ENCODE data around the gene MAP2K3. TPM values are rescaled to one million over a fixed set of nuclear protein-coding genes. Genes with fewer than 3 reads are reported as not detected.

MAP2K3 gene
- polyA plus RNA-seq, 1 donor (not counting 4 experiments of a cell fraction or from before 2014, with no cell fraction given), result 22.4 TPM

GRCh38 chr17:21295036-21295952, 10.8 kb downstream of the MAP2K3 start:
- no peak overlapping the region for H2AFZ ChIP-seq (ENCODE audit: control insufficient read depth, low read length)
- TF ChIP-seq CTCF (optimal IDR thresholded peaks at IDR 0.05 in 1 of 3, IDR thresholded peaks at IDR 0.05 in 1 of 3, conservative IDR thresholded peaks at IDR 0.05 in 1 of 3; ENCODE audit: extremely low read depth in 1 of 3, insufficient read depth in 2 of 3, low read length in 3 of 3) (no peak), EZH2 (IDR thresholded peaks at IDR 0.05; ENCODE audit: low read length) (no peak)
- peaks cover 24 to 32% of the 10 kb centered on the region in 2 experiments for H3K36me3 ChIP-seq (ENCODE audit: control insufficient read depth in 2 of 2, extremely low read depth in 1 of 2, insufficient read depth in 2 of 2, low read length in 2 of 2)
- H3K27me3 ChIP-seq (ENCODE audit: control insufficient read depth, extremely low read depth, insufficient read depth, low read length), result no peaks in the 10 kb centered on the region
- H3K9me1 ChIP-seq (ENCODE audit: control insufficient read depth, extremely low read depth, insufficient read depth, low read length), result peaks cover 2% of the 10 kb centered on the region
- no peak overlapping the region for H3K4me2 ChIP-seq (ENCODE audit: control insufficient read depth, extremely low read depth, insufficient read depth, low read depth, low read length)
- H3K9me3 ChIP-seq (ENCODE audit: control insufficient read depth, low read depth, low read length), result peaks cover 3% of the 10 kb centered on the region
- dilution Hi-C loops (cut with MboI; ENCODE audit: extremely low pct_ligation_motif_present, low sequenced_read_pairs), result no loop called here
- H3K27ac ChIP-seq (ENCODE audit: control insufficient read depth, insufficient read depth, low read length), result peak overlapping the region; percentile 63
- H4K20me1 ChIP-seq (ENCODE audit: control insufficient read depth, extremely low read depth, insufficient read depth, low read length), result peaks cover 7% of the 10 kb centered on the region
- DNase-seq (ENCODE audit: low read depth, low spot score) (no peak), FAIRE-seq (no peak)
- H3K79me2 ChIP-seq (ENCODE audit: control insufficient read depth, insufficient read depth, low read length), result peaks cover 74% of the 10 kb centered on the region
- H3K4me1 ChIP-seq (ENCODE audit: control insufficient read depth, extremely low read depth, insufficient read depth, low read length), result peaks cover 4% of the 10 kb centered on the region
- H3K9ac ChIP-seq (ENCODE audit: control insufficient read depth, extremely low read depth, insufficient read depth, low read length), result peak overlapping the region; percentile 55
- H3K4me3 ChIP-seq (ENCODE audit: control insufficient read depth in 2 of 3, extremely low read depth in 1 of 3, insufficient read depth in 2 of 3, low read depth in 1 of 3, low read length in 3 of 3), result no peak overlapping the region

DNA sequence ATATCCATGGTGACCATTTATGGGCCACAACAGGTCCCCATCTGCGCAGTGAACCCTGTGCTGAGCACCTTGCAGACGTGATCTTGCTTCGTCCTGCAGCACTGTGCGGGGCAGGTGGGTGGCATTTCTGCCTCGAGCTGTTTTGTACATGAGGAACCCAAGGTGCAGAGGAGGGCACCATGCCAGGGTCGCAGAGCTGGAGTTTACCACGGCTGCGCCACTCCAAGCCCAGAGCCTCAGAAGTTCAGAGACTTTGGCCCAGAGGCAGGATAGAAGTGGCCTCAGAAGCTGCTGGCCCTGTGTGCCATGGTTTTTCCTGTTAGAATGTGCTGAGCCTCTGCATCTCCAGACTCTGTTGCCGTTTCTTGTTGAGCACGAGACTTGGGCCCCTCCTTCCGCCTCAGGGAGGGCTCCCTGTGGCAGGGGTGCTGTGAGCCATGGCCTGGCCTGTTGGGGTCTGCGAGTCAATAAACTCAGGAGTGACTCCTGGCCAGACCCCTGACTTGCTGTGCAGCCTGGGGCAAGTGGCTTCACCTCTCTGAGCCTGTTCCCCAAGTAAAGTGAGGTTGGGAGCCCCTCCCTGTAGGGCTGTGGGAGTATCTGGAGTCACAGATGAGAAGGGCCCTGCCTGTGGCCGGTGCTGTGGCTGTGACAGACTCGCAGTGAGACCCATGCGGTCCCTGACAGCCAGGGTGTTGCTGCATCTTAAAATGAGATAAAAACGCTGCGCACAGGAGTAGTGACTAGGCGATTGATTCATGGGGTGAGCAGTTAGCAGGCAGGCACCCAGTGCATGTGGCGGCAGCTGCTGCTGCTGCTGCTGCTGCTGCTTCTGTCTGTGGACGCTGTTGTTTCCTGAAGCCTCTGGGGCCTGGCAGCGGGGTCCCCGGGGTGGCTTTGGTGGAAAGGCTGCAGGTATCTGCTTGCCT, 11.8 kb downstream of the MAP2K3 start:
- Histone ChIP-seq H3K4me2 (ENCODE audit: control insufficient read depth, extremely low read depth, insufficient read depth, low read depth, low read length) (no peak overlapping the region), H3K9me1 (ENCODE audit: control insufficient read depth, extremely low read depth, insufficient read depth, low read length) (no peaks in the 10 kb centered on the region), H2AFZ (ENCODE audit: control insufficient read depth, low read length) (no peak overlapping the region), H3K4me1 (ENCODE audit: control insufficient read depth, extremely low read depth, insufficient read depth, low read length) (peaks cover 3% of the 10 kb centered on the region), H3K27ac (ENCODE audit: control insufficient read depth, insufficient read depth, low read length) (peak overlapping the region; percentile 10), H4K20me1 (ENCODE audit: control insufficient read depth, extremely low read depth, insufficient read depth, low read length) (peaks cover 7% of the 10 kb centered on the region), H3K9ac (ENCODE audit: control insufficient read depth, extremely low read depth, insufficient read depth, low read length) (no peak overlapping the region), H3K36me3 (ENCODE audit: control insufficient read depth in 2 of 2, extremely low read depth in 1 of 2, insufficient read depth in 2 of 2, low read length in 2 of 2) (peaks cover 30 to 34% of the 10 kb centered on the region in 2 experiments), H3K9me3 (ENCODE audit: control insufficient read depth, low read depth, low read length) (peaks cover 3% of the 10 kb centered on the region), H3K27me3 (ENCODE audit: control insufficient read depth, extremely low read depth, insufficient read depth, low read length) (no peaks in the 10 kb centered on the region), H3K79me2 (ENCODE audit: control insufficient read depth, insufficient read depth, low read length) (peaks cover 64% of the 10 kb centered on the region), H3K4me3 (ENCODE audit: control insufficient read depth in 2 of 3, extremely low read depth in 1 of 3, insufficient read depth in 2 of 3, low read depth in 1 of 3, low read length in 3 of 3) (no peak overlapping the region)
- DNase-seq (ENCODE audit: low read depth, low spot score) (no peak), FAIRE-seq (no peak)
- TF ChIP-seq EZH2 (IDR thresholded peaks at IDR 0.05; ENCODE audit: low read length) (no peak), CTCF (optimal IDR thresholded peaks at IDR 0.05 in 1 of 3, IDR thresholded peaks at IDR 0.05 in 1 of 3, conservative IDR thresholded peaks at IDR 0.05 in 1 of 3; ENCODE audit: extremely low read depth in 1 of 3, insufficient read depth in 2 of 3, low read length in 3 of 3) (no peak)
- dilution Hi-C loops (cut with MboI; ENCODE audit: extremely low pct_ligation_motif_present, low sequenced_read_pairs), result no loop called here
